ENCODE measurements around the gene SMIM38. TPM values are rescaled to one million over a fixed set of nuclear protein-coding genes. Genes with fewer than 3 reads are reported as not detected.

SMIM38 gene
- total and polyA plus RNA-seq, 2 donors from 2014 or later: 0.19 to 0.63 TPM

- intact Hi-C loops (cut with DNase I): no loop called here
- Histone ChIP-seq H3K27me3 (ENCODE audit: control insufficient read depth, insufficient read depth, low read length) (no peaks in the 10 kb centered on the region), H3K4me1 (ENCODE audit: control insufficient read depth in 2 of 3, insufficient read depth in 2 of 3, low read depth in 1 of 3, low read length in 3 of 3) (peaks cover 3 to 45% (median 26%) of the 10 kb centered on the region in 3 donors), H3K4me3 (ENCODE audit: low read length in 3 of 3) (no peak overlapping the region), H3K9ac (ENCODE audit: low read length in 3 of 3) (peak overlapping the region in 1 of 3 donors; percentile 43), H3K36me3 (ENCODE audit: control insufficient read depth in 2 of 3, insufficient read depth in 3 of 3, low read length in 3 of 3) (no peaks in the 10 kb centered on the region), H3K9me3 (ENCODE audit: control insufficient read depth in 2 of 3, insufficient read depth in 1 of 3, low read length in 3 of 3) (no peaks in the 10 kb centered on the region), H3K27ac (ENCODE audit: low read depth in 2 of 2, low read length in 2 of 2) (peak overlapping the region; percentile 94)
- TF ChIP-seq, protein P1, sequence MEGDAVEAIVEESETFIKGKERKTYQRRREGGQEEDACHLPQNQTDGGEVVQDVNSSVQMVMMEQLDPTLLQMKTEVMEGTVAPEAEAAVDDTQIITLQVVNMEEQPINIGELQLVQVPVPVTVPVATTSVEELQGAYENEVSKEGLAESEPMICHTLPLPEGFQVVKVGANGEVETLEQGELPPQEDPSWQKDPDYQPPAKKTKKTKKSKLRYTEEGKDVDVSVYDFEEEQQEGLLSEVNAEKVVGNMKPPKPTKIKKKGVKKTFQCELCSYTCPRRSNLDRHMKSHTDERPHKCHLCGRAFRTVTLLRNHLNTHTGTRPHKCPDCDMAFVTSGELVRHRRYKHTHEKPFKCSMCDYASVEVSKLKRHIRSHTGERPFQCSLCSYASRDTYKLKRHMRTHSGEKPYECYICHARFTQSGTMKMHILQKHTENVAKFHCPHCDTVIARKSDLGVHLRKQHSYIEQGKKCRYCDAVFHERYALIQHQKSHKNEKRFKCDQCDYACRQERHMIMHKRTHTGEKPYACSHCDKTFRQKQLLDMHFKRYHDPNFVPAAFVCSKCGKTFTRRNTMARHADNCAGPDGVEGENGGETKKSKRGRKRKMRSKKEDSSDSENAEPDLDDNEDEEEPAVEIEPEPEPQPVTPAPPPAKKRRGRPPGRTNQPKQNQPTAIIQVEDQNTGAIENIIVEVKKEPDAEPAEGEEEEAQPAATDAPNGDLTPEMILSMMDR (IDR thresholded peaks at IDR 0.05; ENCODE audit: borderline replicate concordance, extremely low read depth, insufficient read depth): no peak
- FAIRE-seq: no peak
- peak in 4 of 5 donors; percentile 69 to 87 (median 80) for DNase-seq
These were observed 43.9 kb upstream of the SMIM38 start for GRCh38 chr11:69111624-69112542.

GRCh38 chr11:69113226-69113625 is 42.5 kb upstream of the SMIM38 start:
- intact Hi-C loops (cut with DNase I): no loop called here
- Histone ChIP-seq H3K4me1 (ENCODE audit: control insufficient read depth in 2 of 3, insufficient read depth in 2 of 3, low read depth in 1 of 3, low read length in 3 of 3) (peaks cover 3 to 48% (median 26%) of the 10 kb centered on the region in 3 donors), H3K4me3 (ENCODE audit: low read length in 3 of 3) (no peak overlapping the region), H3K27ac (ENCODE audit: low read depth in 2 of 2, low read length in 2 of 2) (peak overlapping the region; percentile 94), H3K36me3 (ENCODE audit: control insufficient read depth in 2 of 3, insufficient read depth in 3 of 3, low read length in 3 of 3) (no peaks in the 10 kb centered on the region), H3K9ac (ENCODE audit: low read length in 3 of 3) (no peak overlapping the region), H3K27me3 (ENCODE audit: control insufficient read depth, insufficient read depth, low read length) (no peaks in the 10 kb centered on the region), H3K9me3 (ENCODE audit: control insufficient read depth in 2 of 3, insufficient read depth in 1 of 3, low read length in 3 of 3) (no peaks in the 10 kb centered on the region)
- TF ChIP-seq, protein P1 (IDR thresholded peaks at IDR 0.05; ENCODE audit: borderline replicate concordance, extremely low read depth, insufficient read depth): no peak
- peak in 1 of 5 donors; percentile 56 for DNase-seq
- no peak for FAIRE-seq

GRCh38 chr11:69113646-69114340 is 41.9 kb upstream of the SMIM38 start:
- no peak overlapping the region for H3K9ac ChIP-seq (ENCODE audit: low read length in 3 of 3)
- no peaks in the 10 kb centered on the region for H3K36me3 ChIP-seq (ENCODE audit: control insufficient read depth in 2 of 3, insufficient read depth in 3 of 3, low read length in 3 of 3)
- intact Hi-C loops (cut with DNase I): no loop called here
- peak overlapping the region; percentile 26 to 95 for H3K27ac ChIP-seq (ENCODE audit: low read depth in 2 of 2, low read length in 2 of 2)
- peak in 1 of 5 donors; percentile 51 for DNase-seq
- no peak for FAIRE-seq
- peaks cover 3 to 48% (median 26%) of the 10 kb centered on the region in 3 donors for H3K4me1 ChIP-seq (ENCODE audit: control insufficient read depth in 2 of 3, insufficient read depth in 2 of 3, low read depth in 1 of 3, low read length in 3 of 3)
- H3K4me3 ChIP-seq (ENCODE audit: low read length in 3 of 3): no peak overlapping the region
- no peaks in the 10 kb centered on the region for H3K27me3 ChIP-seq (ENCODE audit: control insufficient read depth, insufficient read depth, low read length)
- TF ChIP-seq, protein P1 (IDR thresholded peaks at IDR 0.05; ENCODE audit: borderline replicate concordance, extremely low read depth, insufficient read depth): no peak
- H3K9me3 ChIP-seq (ENCODE audit: control insufficient read depth in 2 of 3, insufficient read depth in 1 of 3, low read length in 3 of 3): no peaks in the 10 kb centered on the region

Measured in kidney (tissue), 14 donors.